WTC11 (cell line): Measurements from ENCODE around the gene TCAP. TPM values are rescaled to one million over a fixed set of nuclear protein-coding genes. Genes with fewer than 3 reads are reported as not detected.

Experiments
- ATAC-seq: fragments of 200-7000 bp; cut with Tn5 transposase; 2 replicates; pipeline ENCODE4 v1.10.0; 2021; ENCODE audit warnings: mild to moderate bottlenecking, moderate library complexity
- CTCF ChIA-PET: fragments of 300-600 bp; sonication (Branson Sonifier 250); formaldehyde crosslinking; loops from one replicate; lab custom pipeline; 2021; ENCODE audit warnings: antibody characterized with exemption; lab: Charles Lee
- POLR2A ChIA-PET: fragments of 350-600 bp; sonication (Branson Sonifier 250); formaldehyde crosslinking; loops from one replicate; lab custom pipeline; 2021; ENCODE audit warnings: antibody characterized with exemption; lab: Charles Lee
- DNase-seq: peaks from one replicate; pipeline ENCODE4 v3.0.0; 2021; ENCODE audit warnings: low spot score
- H3K27ac Mint-ChIP-seq: 2 replicates; pipeline ENCODE4 v1.8.0; 2021; ENCODE audit warnings: mixed read lengths
- H3K27me3 Mint-ChIP-seq: 2 replicates; pipeline ENCODE4 v1.8.0; 2021; ENCODE audit warnings: low read depth, mild to moderate bottlenecking, moderate library complexity, mixed read lengths
- H3K36me3 Mint-ChIP-seq: 2 replicates; pipeline ENCODE4 v1.8.0; 2021; ENCODE audit warnings: mixed read lengths
- H3K4me1 Mint-ChIP-seq: 2 replicates; pipeline ENCODE4 v1.8.0; 2022; ENCODE audit warnings: mixed read lengths
- H3K4me3 Mint-ChIP-seq: 2 replicates; pipeline ENCODE4 v1.8.0; 2021; ENCODE audit warnings: mild to moderate bottlenecking, moderate library complexity, mixed read lengths
- H3K9me3 Mint-ChIP-seq: 2 replicates; pipeline ENCODE4 v1.8.0; 2021; ENCODE audit warnings: mixed read lengths
- CREB1 ChIP-seq: sonication (generic); formaldehyde crosslinking; IDR thresholded peaks from 2 replicates; pipeline ENCODE4 v1.8.0; 2023; ENCODE audit warnings: mild to moderate bottlenecking, missing genetic modification reagents
- GABPB1 ChIP-seq: sonication (generic); formaldehyde crosslinking; IDR thresholded peaks from 2 replicates; pipeline ENCODE4 v1.8.1; 2023; ENCODE audit warnings: mild to moderate bottlenecking, missing genetic modification reagents
- HMGXB4 ChIP-seq: sonication (generic); formaldehyde crosslinking; IDR thresholded peaks from 2 replicates; pipeline ENCODE4 v1.8.1; 2023; ENCODE audit warnings: mild to moderate bottlenecking, moderate library complexity, missing genetic modification reagents
- MXD4 ChIP-seq: fragments of 250-450 bp; sonication (Bioruptor Pico); IDR thresholded peaks from 2 replicates; pipeline ENCODE4 v1.8.0; 2021; ENCODE audit warnings: mild to moderate bottlenecking, moderate library complexity, borderline replicate concordance
- NR3C1 ChIP-seq: sonication (generic); formaldehyde crosslinking; conservative IDR thresholded peaks from 2 replicates; pipeline ENCODE4 v1.8.1; 2023; ENCODE audit warnings: low read depth, mild to moderate bottlenecking, missing genetic modification reagents
- SOX15 ChIP-seq: fragments of 250-450 bp; sonication (Bioruptor Pico); IDR thresholded peaks from 2 replicates; pipeline ENCODE4 v1.9.0; 2021; ENCODE audit warnings: mild to moderate bottlenecking
- TEAD4 ChIP-seq: sonication (generic); formaldehyde crosslinking; IDR thresholded peaks from 2 replicates; pipeline ENCODE4 v1.8.0; 2022; ENCODE audit warnings: mild to moderate bottlenecking, missing genetic modification reagents
- TP53 ChIP-seq: sonication (generic); formaldehyde crosslinking; IDR thresholded peaks from 2 replicates; pipeline ENCODE4 v1.8.1; 2023; ENCODE audit warnings: mild to moderate bottlenecking, missing genetic modification reagents
- ZNF121 ChIP-seq: sonication (generic); formaldehyde crosslinking; IDR thresholded peaks from 2 replicates; pipeline ENCODE4 v1.8.0; 2023; ENCODE audit warnings: missing genetic modification reagents
- ZNF396 ChIP-seq: fragments of 250-450 bp; sonication (Bioruptor Pico); IDR thresholded peaks from 2 replicates; pipeline ENCODE4 v1.8.0; 2021; ENCODE audit warnings: mild to moderate bottlenecking, moderate library complexity, borderline replicate concordance
- ZNF425 ChIP-seq: fragments of 250-450 bp; sonication (Bioruptor Pico); conservative IDR thresholded peaks from 2 replicates; pipeline ENCODE4 v1.9.0; 2021; ENCODE audit warnings: mild to moderate bottlenecking
- total RNA-seq: library from RNA; stranded (reverse); gene quantifications from 3 replicates; pipeline ENCODE4 v1.2.3, GENCODE V29; 2021
- TF ChIP-seq, protein P1 (sequence below): sonication (generic); formaldehyde crosslinking; IDR thresholded peaks from 2 replicates; pipeline ENCODE4 v1.8.0; 2022; ENCODE audit warnings: missing genetic modification reagents

Gene TCAP
- total RNA-seq, 1 experiment from 2014 or later = 2.9 TPM

GRCh38 chr17:39701784-39702422 is 36.8 kb downstream of the TCAP start:
- Mint-ChIP-seq H3K9me3 (no peaks in the 10 kb centered on the region), H3K27me3 (no peaks in the 10 kb centered on the region), H3K4me1 (peaks cover 66% of the 10 kb centered on the region), H3K36me3 (peaks cover 4% of the 10 kb centered on the region; the same call in 1 of the 2 replicates), H3K27ac (peak overlapping the region; percentile 52; the same call in 1 of the 2 replicates), H3K4me3 (peak overlapping the region; percentile 95)
- no peak for ATAC-seq
- ChIA-PET CTCF (interaction anchor here (1.0 to 7.9 kb wide), 10 partner anchors 14 to 154 kb away, joined by 3 to 77 read pairs (median 6); partner anchors contain the start of genes MIEN1 and PGAP3), POLR2A (no interaction called here)
- no peak for TF ChIP-seq ZNF396 (CRISPR knock-in tag)
- TF ChIP-seq TEAD4 = no peak
- TF ChIP-seq ZNF121 (CRISPR knock-in tag) = no peak
- TF ChIP-seq NR3C1 (CRISPR knock-in tag) = no peak
- TF ChIP-seq HMGXB4 (CRISPR knock-in tag) = no peak
- TF ChIP-seq TP53 = no peak
- no peak for TF ChIP-seq GABPB1 (CRISPR knock-in tag)
- no peak for DNase-seq

GRCh38 chr17:39702901-39703893 is 38.0 kb downstream of the TCAP start:
- no peak for ATAC-seq
- POLR2A ChIA-PET = no interaction called here
- no peaks in the 10 kb centered on the region for H3K9me3 Mint-ChIP-seq
- TF ChIP-seq SOX15 = no peak
- TF ChIP-seq, protein P1, sequence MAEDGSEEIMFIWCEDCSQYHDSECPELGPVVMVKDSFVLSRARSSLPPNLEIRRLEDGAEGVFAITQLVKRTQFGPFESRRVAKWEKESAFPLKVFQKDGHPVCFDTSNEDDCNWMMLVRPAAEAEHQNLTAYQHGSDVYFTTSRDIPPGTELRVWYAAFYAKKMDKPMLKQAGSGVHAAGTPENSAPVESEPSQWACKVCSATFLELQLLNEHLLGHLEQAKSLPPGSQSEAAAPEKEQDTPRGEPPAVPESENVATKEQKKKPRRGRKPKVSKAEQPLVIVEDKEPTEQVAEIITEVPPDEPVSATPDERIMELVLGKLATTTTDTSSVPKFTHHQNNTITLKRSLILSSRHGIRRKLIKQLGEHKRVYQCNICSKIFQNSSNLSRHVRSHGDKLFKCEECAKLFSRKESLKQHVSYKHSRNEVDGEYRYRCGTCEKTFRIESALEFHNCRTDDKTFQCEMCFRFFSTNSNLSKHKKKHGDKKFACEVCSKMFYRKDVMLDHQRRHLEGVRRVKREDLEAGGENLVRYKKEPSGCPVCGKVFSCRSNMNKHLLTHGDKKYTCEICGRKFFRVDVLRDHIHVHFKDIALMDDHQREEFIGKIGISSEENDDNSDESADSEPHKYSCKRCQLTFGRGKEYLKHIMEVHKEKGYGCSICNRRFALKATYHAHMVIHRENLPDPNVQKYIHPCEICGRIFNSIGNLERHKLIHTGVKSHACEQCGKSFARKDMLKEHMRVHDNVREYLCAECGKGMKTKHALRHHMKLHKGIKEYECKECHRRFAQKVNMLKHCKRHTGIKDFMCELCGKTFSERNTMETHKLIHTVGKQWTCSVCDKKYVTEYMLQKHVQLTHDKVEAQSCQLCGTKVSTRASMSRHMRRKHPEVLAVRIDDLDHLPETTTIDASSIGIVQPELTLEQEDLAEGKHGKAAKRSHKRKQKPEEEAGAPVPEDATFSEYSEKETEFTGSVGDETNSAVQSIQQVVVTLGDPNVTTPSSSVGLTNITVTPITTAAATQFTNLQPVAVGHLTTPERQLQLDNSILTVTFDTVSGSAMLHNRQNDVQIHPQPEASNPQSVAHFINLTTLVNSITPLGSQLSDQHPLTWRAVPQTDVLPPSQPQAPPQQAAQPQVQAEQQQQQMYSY = no peak
- TF ChIP-seq ZNF425 (CRISPR knock-in tag) = no peak
- no peak for TF ChIP-seq CREB1 (CRISPR knock-in tag)
- no peak for TF ChIP-seq MXD4 (CRISPR knock-in tag)
- peak; percentile 70 for TF ChIP-seq GABPB1 (CRISPR knock-in tag)
- TF ChIP-seq, all 79 proteins: peak for 1
- H3K4me1 Mint-ChIP-seq = peaks cover 60% of the 10 kb centered on the region
- peak overlapping the region; percentile 91 for H3K27ac Mint-ChIP-seq
- CTCF ChIA-PET = interaction anchor here (1.0 to 7.9 kb wide), 8 partner anchors 15 to 82 kb away, joined by 3 to 77 read pairs (median 4); partner anchors contain the start of gene MIEN1
- no peak for DNase-seq
- peak overlapping the region; percentile 95 for H3K4me3 Mint-ChIP-seq
- H3K36me3 Mint-ChIP-seq = peaks cover 16% of the 10 kb centered on the region
- H3K27me3 Mint-ChIP-seq = no peaks in the 10 kb centered on the region
